ENCODE measurements around the gene POLR2M. TPM values are rescaled to one million over a fixed set of nuclear protein-coding genes. Genes with fewer than 3 reads are reported as not detected.

The POLR2M gene
- total RNA-seq, 1 experiment from 2014 or later, result 768 TPM

DNA sequence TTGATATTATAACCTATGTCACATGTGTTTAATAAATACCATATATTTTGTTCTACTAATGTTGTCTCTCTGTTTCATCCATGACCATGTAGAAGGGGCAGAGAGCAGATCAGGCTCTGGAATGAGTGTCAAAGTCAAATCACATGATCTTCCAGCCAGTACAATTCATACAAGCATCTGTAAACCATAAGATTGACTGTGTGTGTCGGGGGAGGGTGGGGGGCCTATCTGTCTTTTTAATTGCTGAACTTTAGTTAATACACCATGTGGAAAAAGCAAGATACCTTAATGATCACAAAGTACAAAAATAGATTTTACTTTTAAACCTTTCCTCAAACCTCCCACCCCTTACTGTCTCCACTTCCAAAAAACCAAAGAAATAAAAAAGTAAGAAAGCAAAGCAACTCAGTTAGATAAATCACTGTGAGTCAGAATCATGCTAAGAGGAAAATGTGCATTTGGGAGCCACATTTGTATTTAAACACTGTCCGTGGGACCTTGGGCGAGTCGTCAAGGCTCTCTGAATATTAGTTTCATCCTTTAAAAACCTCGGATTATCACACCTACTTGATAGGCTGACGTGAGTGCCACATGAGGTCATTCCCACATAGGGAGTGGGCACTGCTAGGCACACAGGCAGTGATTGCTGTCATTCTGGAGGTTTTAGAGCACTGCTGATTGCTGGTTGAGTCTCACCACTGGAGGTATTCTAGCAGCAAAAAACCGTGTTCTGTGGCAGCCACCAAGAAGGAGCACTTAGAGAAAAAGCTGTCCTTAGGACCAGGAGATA is 21.0 kb upstream of the POLR2M start:
- in situ Hi-C loops (cut with HindIII; ENCODE audit: low pct_unique_long_range_greater_than_20kb, low sequenced_read_pairs), result no loop called here
- DNase-seq (ENCODE audit: low read depth), result no peak

- in situ Hi-C loops (cut with HindIII; ENCODE audit: low pct_unique_long_range_greater_than_20kb, low sequenced_read_pairs), result no loop called here
- no peak for DNase-seq (ENCODE audit: low read depth)
These were observed 19.9 kb upstream of the POLR2M start for GRCh38 chr15:57686657-57687056.

DNA sequence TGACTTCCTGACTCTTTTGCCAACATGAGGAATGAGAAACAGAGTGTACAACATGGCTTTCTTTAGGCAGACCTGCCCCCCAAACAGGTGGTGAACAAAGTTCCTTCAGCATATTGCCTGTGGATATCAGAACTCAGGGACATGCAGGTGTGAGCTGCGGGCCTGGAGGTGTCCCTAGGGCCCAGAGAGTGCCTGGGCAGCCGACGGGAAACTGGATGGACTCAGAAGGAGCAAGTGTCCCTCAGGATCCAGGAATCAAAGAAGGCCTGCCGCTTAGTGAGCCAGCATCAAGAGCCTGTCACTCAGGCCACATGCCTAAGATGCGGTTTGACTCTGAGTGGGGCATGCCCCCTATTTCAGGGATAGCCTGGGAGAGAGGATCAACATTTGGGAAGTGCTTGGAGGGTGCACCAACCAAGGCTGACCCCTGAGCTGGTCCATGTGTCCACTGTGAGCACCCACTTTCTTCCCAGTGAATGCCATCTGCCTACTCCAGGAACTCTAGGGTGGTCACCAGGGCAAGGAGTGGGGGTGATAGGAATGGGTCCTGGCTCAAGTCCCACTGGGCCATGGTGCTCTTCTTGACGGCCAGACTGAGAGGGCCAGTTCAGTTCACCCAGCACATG is 16.1 kb upstream of the POLR2M start:
- in situ Hi-C loops (cut with HindIII; ENCODE audit: low pct_unique_long_range_greater_than_20kb, low sequenced_read_pairs), result no loop called here
- no peak for DNase-seq (ENCODE audit: low read depth)

GRCh38 chr15:57691082-57691481 is 15.4 kb upstream of the POLR2M start:
- no peak for DNase-seq (ENCODE audit: low read depth)
- in situ Hi-C loops (cut with HindIII; ENCODE audit: low pct_unique_long_range_greater_than_20kb, low sequenced_read_pairs), result no loop called here

DNA sequence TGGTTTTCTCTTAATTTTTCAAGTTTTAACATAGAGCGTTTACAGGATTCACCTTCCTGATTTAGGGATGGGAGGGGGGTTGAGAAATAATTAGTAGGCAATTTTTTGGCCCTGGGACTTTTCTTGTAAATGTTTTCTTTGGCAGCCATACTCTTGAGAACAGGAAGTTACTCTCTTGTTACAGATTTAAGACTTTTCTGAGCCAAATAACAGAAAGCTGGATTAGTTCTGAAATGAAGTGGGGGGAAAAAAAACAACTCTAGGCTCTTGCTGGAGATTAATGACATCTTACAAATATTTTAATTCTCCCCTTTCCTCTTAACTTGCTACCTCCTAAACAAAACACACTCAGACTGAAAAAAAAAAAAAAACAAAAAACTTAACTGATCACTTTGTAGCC is 13.8 kb upstream of the POLR2M start:
- in situ Hi-C loops (cut with HindIII; ENCODE audit: low pct_unique_long_range_greater_than_20kb, low sequenced_read_pairs), result no loop called here
- DNase-seq (ENCODE audit: low read depth), result no peak

DNA sequence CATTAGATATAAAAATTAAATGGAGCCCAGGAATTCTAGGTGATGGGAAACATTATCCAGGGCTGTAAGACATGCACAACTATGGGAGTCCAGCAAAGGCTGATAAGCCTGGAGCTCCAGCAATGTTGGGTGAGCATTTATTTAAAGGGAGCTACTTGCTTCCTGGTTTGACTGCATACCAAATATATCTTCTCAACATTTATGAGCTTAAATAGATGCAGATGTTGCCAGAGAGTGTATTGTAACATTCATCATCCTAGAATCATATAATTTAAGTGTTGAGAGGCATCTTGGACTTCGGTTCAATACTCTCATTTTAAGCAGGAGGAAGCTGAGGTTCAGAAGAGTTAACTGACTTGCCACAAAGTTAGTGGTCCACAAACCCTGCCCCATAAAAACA is 12.2 kb upstream of the POLR2M start:
- DNase-seq (ENCODE audit: low read depth), result no peak
- in situ Hi-C loops (cut with HindIII; ENCODE audit: low pct_unique_long_range_greater_than_20kb, low sequenced_read_pairs), result no loop called here

DNA sequence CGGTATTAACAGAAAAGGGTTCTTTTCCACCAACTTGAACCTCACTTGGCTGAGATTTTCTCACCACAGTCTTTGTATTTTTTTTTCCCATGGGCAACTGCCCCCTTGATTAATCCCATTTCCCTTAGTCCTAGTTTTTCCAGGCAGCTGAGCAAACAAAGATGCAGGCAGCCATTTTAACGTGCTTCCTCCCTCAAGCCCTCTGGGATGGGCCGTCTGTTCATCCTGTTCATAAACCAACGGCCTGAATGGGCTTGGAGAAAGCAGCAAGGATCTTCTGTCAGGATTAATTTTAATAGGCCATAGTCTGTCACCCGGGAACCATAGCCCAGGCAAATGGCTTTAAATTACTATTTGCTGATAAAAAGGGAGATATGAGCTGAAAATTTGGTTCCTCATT is 10.4 kb upstream of the POLR2M start:
- in situ Hi-C loops (cut with HindIII; ENCODE audit: low pct_unique_long_range_greater_than_20kb, low sequenced_read_pairs), result no loop called here
- no peak for DNase-seq (ENCODE audit: low read depth)

GRCh38 chr15:57697588-57697987 is 8.9 kb upstream of the POLR2M start:
- DNase-seq (ENCODE audit: low read depth), result no peak
- in situ Hi-C loops (cut with HindIII; ENCODE audit: low pct_unique_long_range_greater_than_20kb, low sequenced_read_pairs), result no loop called here

DNA sequence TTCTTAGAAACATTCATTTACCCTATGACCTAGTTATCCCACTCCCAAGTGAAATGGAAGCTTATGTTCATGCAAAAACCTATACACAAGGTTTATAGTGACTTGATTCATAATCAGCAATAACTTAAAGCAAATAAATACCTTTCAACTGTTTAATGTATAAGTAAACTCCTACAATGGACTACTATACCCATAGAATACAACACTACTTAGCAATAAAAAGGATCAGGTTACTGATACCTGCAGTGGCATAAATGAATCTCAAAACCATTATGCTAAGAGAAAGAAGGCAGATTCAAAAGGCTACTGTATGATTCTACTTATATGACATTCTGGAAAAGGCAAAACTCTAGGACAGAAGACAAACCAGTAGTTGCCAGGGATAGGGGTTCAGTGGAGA is 8.3 kb upstream of the POLR2M start:
- DNase-seq (ENCODE audit: low read depth), result no peak
- in situ Hi-C loops (cut with HindIII; ENCODE audit: low pct_unique_long_range_greater_than_20kb, low sequenced_read_pairs), result no loop called here

- in situ Hi-C loops (cut with HindIII; ENCODE audit: low pct_unique_long_range_greater_than_20kb, low sequenced_read_pairs), result no loop called here
- DNase-seq (ENCODE audit: low read depth), result no peak
These were observed 7.5 kb upstream of the POLR2M start for GRCh38 chr15:57698991-57699390.

DNA sequence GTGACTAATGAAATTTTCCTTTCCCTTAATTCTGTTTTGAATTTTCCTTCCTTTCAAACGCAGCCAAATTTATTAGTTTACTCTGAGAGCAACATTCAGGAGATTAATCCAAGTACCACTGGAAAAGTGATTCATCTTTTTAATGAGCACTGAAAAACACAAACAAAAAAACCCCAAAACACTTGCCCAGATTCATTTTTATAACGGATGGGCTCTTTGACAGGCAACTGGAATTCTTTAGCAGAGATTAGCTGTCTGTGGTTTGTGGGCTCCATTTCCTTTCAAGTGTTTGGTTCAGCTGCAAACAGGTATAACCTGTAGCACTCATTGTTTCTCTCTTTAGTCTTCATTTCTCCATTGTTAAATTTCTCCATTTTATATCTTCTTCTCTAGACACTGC is 3.1 kb upstream of the POLR2M start:
- in situ Hi-C loops (cut with HindIII; ENCODE audit: low pct_unique_long_range_greater_than_20kb, low sequenced_read_pairs), result no loop called here
- DNase-seq (ENCODE audit: low read depth), result no peak

- in situ Hi-C loops (cut with HindIII; ENCODE audit: low pct_unique_long_range_greater_than_20kb, low sequenced_read_pairs), result no loop called here
- no peak for DNase-seq (ENCODE audit: low read depth)
These were observed 2.1 kb upstream of the POLR2M start for GRCh38 chr15:57704441-57704840.

- no peak for DNase-seq (ENCODE audit: low read depth)
- in situ Hi-C loops (cut with HindIII; ENCODE audit: low pct_unique_long_range_greater_than_20kb, low sequenced_read_pairs), result no loop called here
These were observed 639 bp upstream of the POLR2M start for GRCh38 chr15:57705746-57706404.

- DNase-seq (ENCODE audit: low read depth), result no peak
- in situ Hi-C loops (cut with HindIII; ENCODE audit: low pct_unique_long_range_greater_than_20kb, low sequenced_read_pairs), result no loop called here
These were observed 1.5 kb downstream of the POLR2M start for GRCh38 chr15:57708047-57708446.

DNA sequence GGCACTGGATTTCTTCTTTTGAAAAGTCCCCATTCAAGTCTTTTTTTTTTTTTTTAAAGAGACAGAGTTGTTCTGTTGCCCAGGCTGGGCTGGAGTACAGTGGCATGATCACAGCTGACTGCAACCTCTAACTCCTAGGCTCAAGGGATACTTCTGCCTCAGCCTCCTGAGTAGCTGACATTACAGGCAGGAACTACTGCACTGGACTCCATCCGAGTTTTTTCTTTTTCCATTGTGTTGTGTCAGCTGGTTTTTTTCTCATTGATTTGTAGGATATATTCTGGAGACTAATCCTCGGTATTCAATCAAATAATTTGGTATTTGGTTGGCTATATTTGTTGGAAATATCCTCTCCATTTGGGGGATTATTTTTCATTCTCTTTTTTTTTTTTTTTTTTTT is 11.8 kb downstream of the POLR2M start:
- in situ Hi-C loops (cut with HindIII; ENCODE audit: low pct_unique_long_range_greater_than_20kb, low sequenced_read_pairs), result no loop called here
- DNase-seq (ENCODE audit: low read depth), result no peak

DNA sequence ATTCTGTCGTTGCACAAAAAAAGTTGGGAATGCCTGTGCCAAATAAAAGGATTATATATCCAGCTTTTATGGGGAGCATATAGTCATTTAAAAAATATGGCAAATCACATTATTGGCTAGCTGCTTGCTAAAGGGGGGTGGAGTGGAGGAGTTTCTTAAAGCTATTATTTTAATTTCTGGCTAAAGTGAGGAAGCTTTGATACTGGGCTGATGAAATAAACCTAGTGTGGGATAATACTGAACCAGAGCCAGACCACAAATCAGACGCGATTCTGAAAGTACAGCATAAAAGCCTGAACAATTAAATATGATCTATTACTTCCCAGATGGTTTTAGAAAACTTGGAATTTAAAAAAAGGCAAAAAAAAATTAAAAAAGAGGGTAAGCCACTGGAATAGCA is 14.4 kb downstream of the POLR2M start:
- DNase-seq (ENCODE audit: low read depth), result no peak
- in situ Hi-C loops (cut with HindIII; ENCODE audit: low pct_unique_long_range_greater_than_20kb, low sequenced_read_pairs), result no loop called here

GRCh38 chr15:57726411-57726810 is 19.9 kb downstream of the POLR2M start:
- no peak for DNase-seq (ENCODE audit: low read depth)
- in situ Hi-C loops (cut with HindIII; ENCODE audit: low pct_unique_long_range_greater_than_20kb, low sequenced_read_pairs), result no loop called here

DNA sequence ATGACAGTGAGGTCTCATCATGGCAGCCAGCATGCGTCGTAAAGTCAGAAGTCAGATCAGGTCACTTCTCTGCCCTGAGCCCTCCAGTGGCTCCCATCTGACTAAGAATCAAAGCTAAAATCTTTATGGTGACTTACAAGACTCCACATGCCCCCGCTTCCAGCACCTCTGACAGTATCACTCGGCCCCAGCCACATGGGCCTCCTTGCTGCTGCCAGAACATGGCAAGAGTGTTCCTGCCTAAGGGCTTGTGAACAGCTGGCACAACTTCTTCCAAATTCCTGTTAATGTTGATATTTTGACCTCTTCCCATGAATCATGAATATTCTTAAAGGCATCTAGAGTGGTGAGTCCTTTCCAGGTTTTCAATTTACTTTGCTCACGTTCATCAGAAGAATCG is 20.5 kb downstream of the POLR2M start:
- no peak for DNase-seq (ENCODE audit: low read depth)
- in situ Hi-C loops (cut with HindIII; ENCODE audit: low pct_unique_long_range_greater_than_20kb, low sequenced_read_pairs), result no loop called here

GRCh38 chr15:57728436-57728835 is 21.9 kb downstream of the POLR2M start:
- in situ Hi-C loops (cut with HindIII; ENCODE audit: low pct_unique_long_range_greater_than_20kb, low sequenced_read_pairs), result no loop called here

DNA sequence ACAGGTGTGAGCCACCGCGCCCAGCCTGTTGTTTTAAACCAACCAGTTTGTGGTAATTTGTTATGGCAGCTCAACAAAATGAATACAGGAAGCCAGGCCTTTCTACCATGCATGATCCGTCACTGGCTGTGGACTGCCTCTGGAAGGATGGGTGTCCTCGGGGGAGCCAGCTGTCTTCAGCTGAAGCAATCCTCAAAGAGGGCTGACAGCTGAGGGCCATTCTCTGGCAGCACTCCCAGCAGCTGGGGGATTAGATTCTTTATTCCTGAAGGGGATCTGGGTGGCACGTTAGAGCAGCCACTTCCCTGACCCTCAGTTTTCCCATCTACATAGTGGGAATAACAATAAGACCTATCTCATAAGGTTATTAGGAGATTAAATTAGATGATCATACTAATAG is 24.4 kb downstream of the POLR2M start:
- in situ Hi-C loops (cut with HindIII; ENCODE audit: low pct_unique_long_range_greater_than_20kb, low sequenced_read_pairs), result no loop called here
- DNase-seq (ENCODE audit: low read depth), result no peak

More at GRCh38 chr15:57728436-57728835, 21.9 kb downstream of the POLR2M start:
- DNase-seq (ENCODE audit: low read depth), result no peak

All from Caki2 (cell line).